ENCODE results near the gene RTN4IP1.
A peak's percentile ranks its signal among the peaks of the same experiment; 100 is the strongest.

- TF ChIP-seq EP300 (IDR thresholded peaks at IDR 0.05), result peak in 1 of 2 donors; percentile 11
- TF ChIP-seq POLR2A (IDR thresholded peaks at IDR 0.05), result no peak
Observed at GRCh38 chr6:106546691-106547414, 82.4 kb downstream of the RTN4IP1 start.
